H1 (cell line): Measurements from ENCODE around the gene SORBS1. TPM values are rescaled to one million over a fixed set of nuclear protein-coding genes. Genes with fewer than 3 reads are reported as not detected.

ENCODE experiments used
- CTCF ChIA-PET: fragments of 300-600 bp; sonication (Branson Sonifier 250); formaldehyde crosslinking; loops from one replicate; lab custom pipeline; 2021; ENCODE audit not compliant: partially characterized antibody; lab: Charles Lee
- POLR2A ChIA-PET: fragments of 300-600 bp; sonication (Branson Sonifier 250); formaldehyde crosslinking; loops from one replicate; lab custom pipeline; 2021; ENCODE audit warnings: inconsistent platforms; ENCODE audit not compliant: partially characterized antibody; lab: Charles Lee
- DNase-seq, 2 experiments: peaks; one replicate each; pipeline versions ENCODE4 v3.0.0 to v3.0.0-alpha.2; 2010 to 2022; ENCODE audit warnings: low spot score in 2 of 2, low read depth in 1 of 2, mixed read lengths in 1 of 2
- FAIRE-seq: peaks from 2 replicates; lab custom pipeline; 2011; peaks lifted over from hg19 to GRCh38; lab: Jason Lieb, UNC
- H2AFZ ChIP-seq: 2 replicates; pipeline ENCODE4 v1.8.1; 2012; ENCODE audit warnings: low read length, inconsistent platforms
- H2AK5ac ChIP-seq: 2 replicates; pipeline ENCODE4 v1.6.1; 2013; ENCODE audit warnings: low read depth, low read length
- H2BK120ac ChIP-seq: replicated peaks from 2 replicates; pipeline ENCODE3; 2013; ENCODE audit warnings: low read depth, low read length, inconsistent platforms
- H2BK12ac ChIP-seq: 2 replicates; pipeline ENCODE4 v1.6.1; 2013; ENCODE audit warnings: low read depth, low read length
- H2BK15ac ChIP-seq: 2 replicates; pipeline ENCODE4 v1.6.1; 2013; ENCODE audit warnings: low read length
- H2BK20ac ChIP-seq: 2 replicates; pipeline ENCODE4 v1.6.1; 2013; ENCODE audit warnings: low read length
- H2BK5ac ChIP-seq: 2 replicates; pipeline ENCODE4 v1.6.1; 2013; ENCODE audit warnings: low read depth, low read length
- H3K14ac ChIP-seq: 2 replicates; pipeline ENCODE4 v1.6.1; 2013; ENCODE audit warnings: inconsistent platforms; ENCODE audit not compliant: insufficient read length
- H3K18ac ChIP-seq: 2 replicates; pipeline ENCODE4 v1.6.1; 2013; ENCODE audit warnings: low read length; ENCODE audit errors: extremely low read depth
- H3K23ac ChIP-seq: 2 replicates; pipeline ENCODE4 v1.6.1; 2013; ENCODE audit warnings: inconsistent platforms; ENCODE audit not compliant: insufficient read length
- H3K23me2 ChIP-seq: 2 replicates; pipeline ENCODE4 v1.6.1; 2013; ENCODE audit warnings: low read depth, low read length
- H3K27ac ChIP-seq: 2 replicates; pipeline ENCODE4 v1.6.1; 2011; ENCODE audit warnings: low read depth, low read length, inconsistent platforms
- H3K27me3 ChIP-seq, 4 experiments: replicated peaks in 1 of 4; 1 replicate in 1 of 4; 2 replicates in 3 of 4; pipeline versions ENCODE4 v1.6.1 to v1.8.1; 2011 to 2013; ENCODE audit warnings: low read length in 3 of 4, mild to moderate bottlenecking in 3 of 4, inconsistent platforms in 2 of 4, mixed read lengths in 2 of 4, moderate library complexity in 1 of 4; ENCODE audit not compliant: control insufficient read depth in 3 of 4, insufficient read depth in 3 of 4; ENCODE audit errors: extremely low read depth in 1 of 4
- H3K36me3 ChIP-seq, 4 experiments: 2 replicates each; pipeline versions ENCODE4 v1.6.1 to v1.8.1; 2011 to 2013; ENCODE audit warnings: mild to moderate bottlenecking in 4 of 4, low read length in 3 of 4, moderate library complexity in 2 of 4, control low read depth in 1 of 4, inconsistent platforms in 1 of 4; ENCODE audit not compliant: insufficient read depth in 4 of 4, control insufficient read depth in 2 of 4
- H3K4ac ChIP-seq: replicated peaks from 2 replicates; pipeline ENCODE3; 2013; ENCODE audit warnings: low read length, low read depth, mixed read lengths, inconsistent platforms; ENCODE audit not compliant: insufficient read length
- H3K4me1 ChIP-seq, 4 experiments: replicated peaks in 1 of 4; 1 replicate in 1 of 4; 2 replicates in 3 of 4; pipeline versions ENCODE4 v1.6.1 to v1.8.1; 2011 to 2013; ENCODE audit warnings: low read length in 3 of 4, inconsistent platforms in 2 of 4, mixed read lengths in 1 of 4; ENCODE audit not compliant: insufficient read depth in 4 of 4, control insufficient read depth in 3 of 4
- H3K4me2 ChIP-seq, 2 experiments: 2 replicates each; pipeline versions ENCODE4 v1.6.1 to v1.8.1; 2011 to 2013; ENCODE audit warnings: low read depth in 2 of 2, low read length in 2 of 2, control low read depth in 1 of 2, inconsistent platforms in 1 of 2, mild to moderate bottlenecking in 1 of 2; ENCODE audit not compliant: insufficient read depth in 1 of 2
- H3K4me3 ChIP-seq, 4 experiments: fragments of 200-600, 300-600 bp in 1 of 4; sonication (generic), shearing (Covaris generic), sonication (Bioruptor Twin) in 1 of 4; 2 replicates each; pipeline versions ENCODE4 v1.5.1 to v1.8.1; 2011 to 2016; ENCODE audit warnings: low read length in 4 of 4, low read depth in 3 of 4, control low read depth in 2 of 4, inconsistent platforms in 2 of 4, mild to moderate bottlenecking in 2 of 4, mixed read lengths in 1 of 4, moderate library complexity in 1 of 4; ENCODE audit not compliant: insufficient read depth in 2 of 4; ENCODE audit errors: extremely low read depth in 1 of 4
- H3K56ac ChIP-seq: replicated peaks from 2 replicates; pipeline ENCODE3; 2013; ENCODE audit warnings: low read depth, mild to moderate bottlenecking, mixed read lengths, low read length, inconsistent platforms; ENCODE audit not compliant: insufficient read length
- H3K79me1 ChIP-seq: 2 replicates; pipeline ENCODE4 v1.6.1; 2013; ENCODE audit warnings: low read depth, low read length, control low read depth
- H3K79me2 ChIP-seq, 2 experiments: 2 replicates each; pipeline versions ENCODE4 v1.6.1 to v1.8.1; 2012 to 2013; ENCODE audit warnings: low read length in 2 of 2, mild to moderate bottlenecking in 2 of 2, inconsistent platforms in 1 of 2; ENCODE audit not compliant: insufficient read depth in 2 of 2, control insufficient read depth in 1 of 2
- H3K9ac ChIP-seq, 4 experiments: replicated peaks in 1 of 4; 1 replicate in 1 of 4; 2 replicates in 3 of 4; pipeline versions ENCODE4 v1.6.1 to v1.8.1; 2011 to 2013; ENCODE audit warnings: low read depth in 3 of 4, low read length in 3 of 4, control low read depth in 2 of 4, mild to moderate bottlenecking in 2 of 4, moderate library complexity in 2 of 4, inconsistent platforms in 1 of 4; ENCODE audit errors: extremely low read depth in 1 of 4
- H3K9me3 ChIP-seq, 2 experiments: 2 replicates each; pipeline versions ENCODE4 v1.6.1 to v1.8.1; 2012 to 2013; ENCODE audit warnings: mild to moderate bottlenecking in 2 of 2, moderate library complexity in 2 of 2, control low read depth in 1 of 2, inconsistent platforms in 1 of 2, low read depth in 1 of 2, low read length in 1 of 2, mixed read lengths in 1 of 2; ENCODE audit not compliant: insufficient read depth in 2 of 2
- H4K20me1 ChIP-seq, 2 experiments: replicated peaks in 1 of 2; 2 replicates each; pipeline versions ENCODE3 to v1.8.1; 2011 to 2013; ENCODE audit warnings: inconsistent platforms in 2 of 2, low read length in 2 of 2, mild to moderate bottlenecking in 1 of 2; ENCODE audit not compliant: insufficient read depth in 2 of 2, control insufficient read depth in 1 of 2
- H4K5ac ChIP-seq: 2 replicates; pipeline ENCODE4 v1.6.1; 2013; ENCODE audit warnings: low read length, low read depth, mixed read lengths, inconsistent platforms; ENCODE audit not compliant: insufficient read length
- H4K8ac ChIP-seq: 2 replicates; pipeline ENCODE4 v1.8.0; 2013; ENCODE audit warnings: mild to moderate bottlenecking, moderate library complexity, low read length, inconsistent platforms; ENCODE audit not compliant: insufficient read depth; ENCODE audit errors: extremely low read depth
- H4K91ac ChIP-seq: replicated peaks from 2 replicates; pipeline ENCODE3; 2013; ENCODE audit warnings: low read length, mixed read lengths, inconsistent platforms; ENCODE audit not compliant: insufficient read length
- BACH1 ChIP-seq: IDR thresholded peaks from 2 replicates; pipeline ENCODE4 v1.6.1; 2012; ENCODE audit warnings: low read length, improper control_type of control experiment
- E2F6 ChIP-seq: IDR thresholded peaks from 2 replicates; pipeline ENCODE4 v1.6.1; 2012; ENCODE audit warnings: inconsistent platforms
- EZH2 ChIP-seq: fragments of 200-600 bp; sonication (generic); IDR thresholded peaks from 2 replicates; pipeline ENCODE4 v1.7.1; 2012; ENCODE audit warnings: low read depth, mild to moderate bottlenecking, moderate library complexity, low read length, inconsistent platforms; ENCODE audit not compliant: severe bottlenecking
- FOSL1 ChIP-seq: IDR thresholded peaks from 2 replicates; pipeline ENCODE4 v1.6.1; 2011; ENCODE audit warnings: mild to moderate bottlenecking, low read depth, low read length, moderate library complexity; ENCODE audit not compliant: insufficient read depth
- HDAC6 ChIP-seq: IDR thresholded peaks from one replicate; pipeline ENCODE4 v1.7.1; 2012; ENCODE audit warnings: low read depth, mild to moderate bottlenecking, inconsistent platforms, low read length, moderate library complexity
- KDM4A ChIP-seq: IDR thresholded peaks from one replicate; pipeline ENCODE4 v1.7.1; 2012; ENCODE audit warnings: low read depth, mild to moderate bottlenecking, moderate library complexity, low read length, inconsistent platforms; ENCODE audit not compliant: severe bottlenecking
- RAD21 ChIP-seq, 2 experiments: IDR thresholded peaks in 1 of 2; conservative IDR thresholded peaks in 1 of 2; 2 replicates each; pipeline ENCODE4 v1.6.1; 2011; ENCODE audit warnings: low read depth in 2 of 2, low read length in 2 of 2, improper control_type of control experiment in 1 of 2, inconsistent platforms in 1 of 2, mild to moderate bottlenecking in 1 of 2, moderate library complexity in 1 of 2
- SAP30 ChIP-seq: fragments of 300-600 bp; sonication (generic); IDR thresholded peaks from 2 replicates; pipeline ENCODE4 v1.7.1; 2012; ENCODE audit warnings: low read length, moderate library complexity, mild to moderate bottlenecking, inconsistent platforms; ENCODE audit not compliant: insufficient read depth, insufficient replicate concordance
- SIRT6 ChIP-seq: IDR thresholded peaks from one replicate; pipeline ENCODE4 v1.7.1; 2012; ENCODE audit warnings: low read length, inconsistent platforms
- SUZ12 ChIP-seq: fragments of 200-600 bp; sonication (generic); IDR thresholded peaks from 2 replicates; pipeline ENCODE4 v1.6.1; 2012; ENCODE audit warnings: mild to moderate bottlenecking, inconsistent platforms, low read length, moderate library complexity, mixed read lengths
- TBP ChIP-seq: IDR thresholded peaks from 2 replicates; pipeline ENCODE4 v1.6.1; 2011; ENCODE audit warnings: low read depth, low read length, improper control_type of control experiment
- WGBS, 2 experiments: shearing (Covaris generic) in 1 of 2; methylation state at CpG; one replicate each; pipeline versions ENCODE4 v1.1.6 to v1.1.7; 2013 to 2015; ENCODE audit warnings: low lambda C conversion rate in 2 of 2, mixed read lengths in 2 of 2, inconsistent platforms in 1 of 2, low coverage in 1 of 2, missing lambda C conversion rate in 1 of 2; ENCODE audit not compliant: insufficient replicate concordance in 2 of 2, insufficient coverage in 1 of 2, insufficient read length in 1 of 2; ENCODE audit errors: extremely low coverage in 1 of 2, missing lambda C conversion rate in 1 of 2; 5-methylcytosine and 5-hydroxymethylcytosine counted together
- polyA plus RNA-seq, 7 experiments: library from polyadenylated mRNA; depleted of rRNA in 3 of 7; stranded (reverse) in 5 of 7; unstranded in 2 of 7; fragments of >200 nt in 5 of 7; fragments of 200-250 nt in 2 of 7; gene quantifications; 1 replicate in 5 of 7; 2 replicates in 1 of 7; 4 replicates in 1 of 7; pipeline versions ENCODE4 v1.2.1 to v1.2.3, GENCODE V29; 2011 to 2013; ENCODE audit warnings: missing spikeins in 2 of 7, mixed read lengths in 2 of 7
- total RNA-seq: library from RNA; stranded (reverse); fragmentation: NEBNext Ultra II Directional; extraction: Animal tissue kit (Norgen Biotek cat#: 25700); gene quantifications from 2 replicates; pipeline ENCODE4 v1.2.1, GENCODE V29; 2021

Gene SORBS1
- total and polyA plus RNA-seq, 2 of the 8 experiments (the other 6 are each of a cell fraction or from before 2014, with no cell fraction given) = 16.0 to 35.0 TPM

GRCh38 chr10:95282107-95282506 lies 279.1 kb downstream of the SORBS1 start:
- FAIRE-seq = no peak
- POLR2A ChIA-PET = interaction anchor here (1.2 to 2.4 kb wide), 3 partner anchors 12 to 52 kb away, joined by 3 to 8 read pairs (median 6); no protein-coding TSS in a partner anchor
- Histone ChIP-seq H2BK15ac (no peak overlapping the region), H2AFZ (no peak overlapping the region), H3K79me2 (peaks cover 33 to 96% of the 10 kb centered on the region in 2 experiments), H3K14ac (no peak overlapping the region), H3K4me2 (no peak overlapping the region), H2BK120ac (no peak overlapping the region), H3K56ac (no peak overlapping the region), H3K27ac (no peak overlapping the region), H4K8ac (no peak overlapping the region), H3K4me1 (peaks cover 3 to 20% (median 6%) of the 10 kb centered on the region in 4 experiments; a peak in 5 of 7 replicates), H2BK20ac (no peak overlapping the region), H2BK5ac (no peak overlapping the region), H2AK5ac (no peak overlapping the region), H3K18ac (no peak overlapping the region), H4K20me1 (peaks cover 2 to 13% of the 10 kb centered on the region in 2 experiments), H4K5ac (no peak overlapping the region), H3K23ac (no peak overlapping the region), H2BK12ac (no peak overlapping the region), H3K23me2 (no peaks in the 10 kb centered on the region)
- CTCF ChIA-PET = interaction anchor here (1.0 to 2.3 kb wide), 8 partner anchors 8 to 93 kb away, joined by 3 to 14 read pairs (median 4); no protein-coding TSS in a partner anchor
- DNase-seq = no peak
- no peak for TF ChIP-seq FOSL1
- no peak for TF ChIP-seq SIRT6
- TF ChIP-seq BACH1 = no peak
- no peak for TF ChIP-seq EZH2
- TF ChIP-seq E2F6 = no peak
- no peak for TF ChIP-seq SAP30
- no peak for TF ChIP-seq SUZ12
- TF ChIP-seq RAD21 (IDR thresholded peaks at IDR 0.05 in 1 of 2, conservative IDR thresholded peaks at IDR 0.05 in 1 of 2; ENCODE audit: low read depth in 2 of 2, low read length in 2 of 2) = no peak
- TF ChIP-seq HDAC6 = no peak
- no peak for TF ChIP-seq KDM4A
- no peak for TF ChIP-seq TBP
- TF ChIP-seq, all 59 proteins: peak for 0
- H3K4me3 ChIP-seq = no peak overlapping the region
- H3K4ac ChIP-seq = no peak overlapping the region
- no peaks in the 10 kb centered on the region for H3K36me3 ChIP-seq
- 73% methylated on average over 3 of the region's 3 CpGs; no CpG with 5 or more reads in 1 of the 2 experiments for whole genome bisulfite sequencing, 2 experiments
- no peak overlapping the region for H4K91ac ChIP-seq
- no peaks in the 10 kb centered on the region for H3K9me3 ChIP-seq
- H3K9ac ChIP-seq = no peak overlapping the region
- no peaks in the 10 kb centered on the region for H3K27me3 ChIP-seq
- H3K79me1 ChIP-seq = peaks cover 21% of the 10 kb centered on the region
